Measurements from ENCODE around the gene ELOVL2. TPM values are rescaled to one million over a fixed set of nuclear protein-coding genes. Genes with fewer than 3 reads are reported as not detected.

Gene ELOVL2
- polyA plus RNA-seq, 1 experiment: 2.9 TPM

DNA sequence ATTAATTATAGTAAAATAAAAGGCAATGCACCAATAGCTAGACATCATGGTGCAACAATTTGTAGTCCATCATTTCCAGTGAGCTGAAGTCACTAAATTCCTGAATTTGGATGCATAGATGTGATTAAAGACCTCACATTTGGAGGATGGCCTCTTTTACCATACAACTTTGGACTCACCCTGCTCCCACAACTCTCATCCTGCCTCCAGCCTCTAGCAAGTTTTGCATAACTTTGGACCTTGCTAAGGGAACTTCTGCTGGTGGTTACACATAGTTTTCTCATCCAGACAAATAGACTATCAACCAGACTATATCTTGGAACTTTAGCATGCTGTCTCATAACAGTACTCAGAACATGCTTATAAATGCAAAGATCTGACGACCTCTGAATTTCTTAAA is 12.8 kb upstream of the ELOVL2 start:
- no peak overlapping the region for H3K4me3 ChIP-seq (ENCODE audit: low read depth, low read length)
- H3K9me3 ChIP-seq (ENCODE audit: control insufficient read depth, insufficient read depth, low read length): no peaks in the 10 kb centered on the region
- no peaks in the 10 kb centered on the region for H3K27me3 ChIP-seq (ENCODE audit: control insufficient read depth, insufficient read depth, low read length)
- ChIA-PET CTCF (interaction anchor here (0.6 to 3.8 kb wide), 8 partner anchors 10 to 578 kb away, joined by 3 to 27 read pairs (median 4); no protein-coding TSS in a partner anchor), POLR2A (no interaction called here)
- H3K27ac ChIP-seq (ENCODE audit: low read depth, low read length): no peak overlapping the region
- no peak for DNase-seq (ENCODE audit: low read depth, low spot score)
- TF ChIP-seq, protein P1, sequence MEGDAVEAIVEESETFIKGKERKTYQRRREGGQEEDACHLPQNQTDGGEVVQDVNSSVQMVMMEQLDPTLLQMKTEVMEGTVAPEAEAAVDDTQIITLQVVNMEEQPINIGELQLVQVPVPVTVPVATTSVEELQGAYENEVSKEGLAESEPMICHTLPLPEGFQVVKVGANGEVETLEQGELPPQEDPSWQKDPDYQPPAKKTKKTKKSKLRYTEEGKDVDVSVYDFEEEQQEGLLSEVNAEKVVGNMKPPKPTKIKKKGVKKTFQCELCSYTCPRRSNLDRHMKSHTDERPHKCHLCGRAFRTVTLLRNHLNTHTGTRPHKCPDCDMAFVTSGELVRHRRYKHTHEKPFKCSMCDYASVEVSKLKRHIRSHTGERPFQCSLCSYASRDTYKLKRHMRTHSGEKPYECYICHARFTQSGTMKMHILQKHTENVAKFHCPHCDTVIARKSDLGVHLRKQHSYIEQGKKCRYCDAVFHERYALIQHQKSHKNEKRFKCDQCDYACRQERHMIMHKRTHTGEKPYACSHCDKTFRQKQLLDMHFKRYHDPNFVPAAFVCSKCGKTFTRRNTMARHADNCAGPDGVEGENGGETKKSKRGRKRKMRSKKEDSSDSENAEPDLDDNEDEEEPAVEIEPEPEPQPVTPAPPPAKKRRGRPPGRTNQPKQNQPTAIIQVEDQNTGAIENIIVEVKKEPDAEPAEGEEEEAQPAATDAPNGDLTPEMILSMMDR (IDR thresholded peaks at IDR 0.05; ENCODE audit: low read depth, low read length): no peak

DNA sequence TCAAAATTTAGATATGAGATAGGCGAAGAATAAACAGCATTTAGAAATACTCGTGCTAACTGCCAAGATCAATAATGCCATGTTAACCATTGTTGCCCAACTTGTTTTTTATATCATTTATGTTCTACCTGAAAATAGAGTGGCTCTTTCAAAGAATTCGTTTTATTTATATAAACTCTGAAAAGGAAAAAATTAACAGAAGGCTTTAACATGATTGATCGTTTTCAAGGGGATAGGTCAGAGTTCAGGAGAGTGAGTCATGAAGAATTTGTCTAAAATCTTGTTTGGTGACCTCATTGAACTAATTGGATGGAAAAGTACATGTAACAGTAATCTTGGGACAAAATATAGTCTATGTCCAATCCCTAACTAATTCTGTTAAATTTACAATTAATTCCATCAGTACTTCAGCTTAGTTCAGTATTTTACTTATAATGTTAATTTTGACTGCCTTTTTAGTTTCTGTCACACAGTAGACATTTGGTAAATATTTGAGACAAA is 11.1 kb upstream of the ELOVL2 start:
- Histone ChIP-seq H3K9me3 (ENCODE audit: control insufficient read depth, insufficient read depth, low read length) (no peaks in the 10 kb centered on the region), H3K27me3 (ENCODE audit: control insufficient read depth, insufficient read depth, low read length) (no peaks in the 10 kb centered on the region), H3K27ac (ENCODE audit: low read depth, low read length) (no peak overlapping the region), H3K4me3 (ENCODE audit: low read depth, low read length) (no peak overlapping the region)
- TF ChIP-seq, protein P1 (IDR thresholded peaks at IDR 0.05; ENCODE audit: low read depth, low read length): no peak
- DNase-seq (ENCODE audit: low read depth, low spot score): no peak
- CTCF ChIA-PET: interaction anchor here (0.7 to 4.2 kb wide), 7 partner anchors 10 to 441 kb away, joined by 4 to 27 read pairs (median 5); no protein-coding TSS in a partner anchor
- POLR2A ChIA-PET: no interaction called here

DNA sequence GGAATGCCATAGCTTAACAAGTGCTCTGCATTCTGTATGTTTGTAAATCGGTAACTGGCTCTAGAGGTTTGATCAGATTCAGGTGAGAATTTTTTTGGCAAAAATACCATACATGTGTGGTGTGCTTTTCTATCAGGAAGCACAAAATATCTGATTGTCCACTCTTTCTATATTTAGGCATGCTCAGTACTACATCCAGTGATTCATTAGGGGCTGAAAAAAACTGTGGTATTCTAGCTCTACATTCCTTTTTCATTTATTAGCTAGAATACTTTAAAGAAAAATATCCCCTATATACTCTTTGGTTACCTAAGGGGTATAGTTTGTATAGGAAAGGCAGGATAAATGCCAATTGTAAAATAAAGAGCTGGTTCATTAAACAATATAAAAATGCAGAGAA is 10.6 kb upstream of the ELOVL2 start:
- TF ChIP-seq, protein P1 (IDR thresholded peaks at IDR 0.05; ENCODE audit: low read depth, low read length): no peak
- no peak for DNase-seq (ENCODE audit: low read depth, low spot score)
- ChIA-PET CTCF (interaction anchor here (0.7 to 4.2 kb wide), 7 partner anchors 9 to 441 kb away, joined by 4 to 27 read pairs (median 5); partner anchors contain the start of gene ELOVL2), POLR2A (no interaction called here)
- H3K27ac ChIP-seq (ENCODE audit: low read depth, low read length): no peak overlapping the region
- H3K4me3 ChIP-seq (ENCODE audit: low read depth, low read length): no peak overlapping the region
- no peaks in the 10 kb centered on the region for H3K27me3 ChIP-seq (ENCODE audit: control insufficient read depth, insufficient read depth, low read length)
- H3K9me3 ChIP-seq (ENCODE audit: control insufficient read depth, insufficient read depth, low read length): no peaks in the 10 kb centered on the region

DNA sequence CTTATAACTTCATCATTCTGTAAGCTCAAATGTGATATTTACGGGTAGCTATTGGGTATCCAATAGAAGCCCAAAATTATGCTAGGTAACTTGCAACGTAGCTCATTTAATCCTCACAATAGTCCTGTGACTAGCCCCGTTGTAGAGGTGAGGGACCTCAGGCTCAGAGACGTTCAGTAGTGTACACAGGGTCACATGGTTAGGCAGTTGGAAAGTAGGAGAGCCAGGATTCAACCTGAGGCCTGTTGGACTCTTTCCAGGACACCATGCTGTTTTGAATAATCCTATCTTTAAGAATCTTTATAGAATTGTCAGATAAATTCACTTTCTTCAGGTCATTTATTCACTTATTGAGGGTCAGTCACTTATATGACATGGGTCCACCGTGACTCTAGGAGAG is 9.2 kb upstream of the ELOVL2 start:
- Histone ChIP-seq H3K9me3 (ENCODE audit: control insufficient read depth, insufficient read depth, low read length) (no peaks in the 10 kb centered on the region), H3K27ac (ENCODE audit: low read depth, low read length) (no peak overlapping the region), H3K27me3 (ENCODE audit: control insufficient read depth, insufficient read depth, low read length) (peaks cover 2% of the 10 kb centered on the region), H3K4me3 (ENCODE audit: low read depth, low read length) (no peak overlapping the region)
- TF ChIP-seq, protein P1 (IDR thresholded peaks at IDR 0.05; ENCODE audit: low read depth, low read length): no peak
- DNase-seq (ENCODE audit: low read depth, low spot score): no peak
- ChIA-PET POLR2A (no interaction called here), CTCF (interaction anchor here (1.0 to 4.2 kb wide), 3 partner anchors 16 to 443 kb away, joined by 4 to 24 read pairs (median 8); no protein-coding TSS in a partner anchor)

DNA sequence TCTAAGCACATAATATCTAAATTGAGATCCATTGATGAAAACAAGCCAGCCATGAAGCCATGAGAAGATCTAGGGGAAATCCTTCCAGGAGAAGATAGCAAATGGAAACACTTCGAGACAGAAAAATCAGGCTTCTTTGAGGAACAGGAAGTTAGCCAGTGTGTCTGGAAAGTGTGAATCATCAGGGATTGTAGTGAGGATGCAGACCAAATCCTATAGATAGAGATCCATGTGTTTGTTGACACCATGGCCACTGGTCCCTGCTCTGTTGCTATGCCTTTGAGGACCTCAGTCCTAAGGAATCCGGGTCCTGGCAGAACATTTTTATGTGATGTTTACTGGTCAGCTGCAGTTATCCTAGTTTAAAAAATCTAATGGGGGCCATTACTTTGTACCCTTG is 6.6 kb upstream of the ELOVL2 start:
- CTCF ChIA-PET: no interaction called here
- Histone ChIP-seq H3K27me3 (ENCODE audit: control insufficient read depth, insufficient read depth, low read length) (peaks cover 8% of the 10 kb centered on the region), H3K4me3 (ENCODE audit: low read depth, low read length) (no peak overlapping the region), H3K9me3 (ENCODE audit: control insufficient read depth, insufficient read depth, low read length) (no peaks in the 10 kb centered on the region), H3K27ac (ENCODE audit: low read depth, low read length) (no peak overlapping the region)
- TF ChIP-seq, protein P1 (IDR thresholded peaks at IDR 0.05; ENCODE audit: low read depth, low read length): no peak
- no peak for DNase-seq (ENCODE audit: low read depth, low spot score)
- POLR2A ChIA-PET: no interaction called here

Measured in AG04450 (cell line).